Fibroblast of lung (primary cell): ENCODE data around the gene TFF1. TPM values are rescaled to one million over a fixed set of nuclear protein-coding genes. Genes with fewer than 3 reads are reported as not detected.

ENCODE experiments used
- DNase-seq, 2 donors: peaks; one replicate each; pipeline versions ENCODE4 v3.0.0 to v3.0.0-alpha.2; 2010; ENCODE audit warnings: low read depth in 2 of 2
- H2AFZ ChIP-seq: 2 replicates; pipeline ENCODE4 v1.5.1; 2012; ENCODE audit warnings: low read length, control low read depth, inconsistent platforms
- H3K27ac ChIP-seq: 2 replicates; pipeline ENCODE4 v1.5.1; 2011; ENCODE audit warnings: low read length, control low read depth; ENCODE audit not compliant: insufficient read depth
- H3K27me3 ChIP-seq: 2 replicates; pipeline ENCODE4 v1.5.1; 2011; ENCODE audit warnings: mild to moderate bottlenecking, low read length; ENCODE audit not compliant: control insufficient read depth, insufficient read depth
- H3K36me3 ChIP-seq: 2 replicates; pipeline ENCODE4 v1.5.1; 2011; ENCODE audit warnings: low read length; ENCODE audit not compliant: control insufficient read depth, insufficient read depth
- H3K4me1 ChIP-seq: 2 replicates; pipeline ENCODE4 v1.5.1; 2011; ENCODE audit warnings: low read length; ENCODE audit not compliant: control insufficient read depth, insufficient read depth; ENCODE audit errors: extremely low read depth
- H3K4me2 ChIP-seq: 2 replicates; pipeline ENCODE4 v1.5.1; 2011; ENCODE audit warnings: low read length, control low read depth; ENCODE audit not compliant: insufficient read depth; ENCODE audit errors: extremely low read depth
- H3K4me3 ChIP-seq, 4 experiments: fragments of 200-600 bp in 1 of 4; sonication (generic) in 1 of 4; replicated peaks in 1 of 4; 2 replicates each; pipeline ENCODE4 v1.5.1; 2011 to 2016; ENCODE audit warnings: low read length in 4 of 4, low read depth in 3 of 4, mild to moderate bottlenecking in 3 of 4, control low read depth in 2 of 4, inconsistent platforms in 1 of 4, mixed read lengths in 1 of 4; ENCODE audit not compliant: insufficient read depth in 1 of 4; ENCODE audit errors: control extremely low read depth in 1 of 4
- H3K79me2 ChIP-seq: 2 replicates; pipeline ENCODE4 v1.5.1; 2012; ENCODE audit warnings: mild to moderate bottlenecking, low read length, inconsistent platforms; ENCODE audit not compliant: control insufficient read depth, insufficient read depth
- H3K9ac ChIP-seq: 2 replicates; pipeline ENCODE4 v1.5.1; 2011; ENCODE audit warnings: mild to moderate bottlenecking, low read length, control low read depth; ENCODE audit not compliant: insufficient read depth
- H3K9me3 ChIP-seq: 2 replicates; pipeline ENCODE4 v1.5.1; 2012; ENCODE audit warnings: low read depth, low read length; ENCODE audit not compliant: control insufficient read depth, insufficient read depth
- H4K20me1 ChIP-seq: 2 replicates; pipeline ENCODE4 v1.5.1; 2011; ENCODE audit warnings: low read length; ENCODE audit not compliant: control insufficient read depth, insufficient read depth; ENCODE audit errors: extremely low read depth
- EZH2 ChIP-seq: IDR thresholded peaks from 2 replicates; pipeline ENCODE4 v1.5.1; 2012; ENCODE audit warnings: low read length, control low read depth, mild to moderate bottlenecking; ENCODE audit errors: missing control alignments
- polyA plus RNA-seq, 2 donors: library from polyadenylated mRNA; depleted of rRNA in 1 of 2; stranded (reverse) in 1 of 2; unstranded in 1 of 2; fragments of >200 nt; gene quantifications; 2 replicates each; pipeline ENCODE4 v1.2.1, GENCODE V29; 2011 to 2012; ENCODE audit warnings: missing spikeins in 1 of 2
- total RNA-seq: library from RNA; depleted of rRNA; stranded (reverse); fragments of >200 nt; gene quantifications from 2 replicates; pipeline ENCODE4 v1.2.1, GENCODE V29; 2014
- TF ChIP-seq, protein P1 (sequence below), 2 donors: IDR thresholded peaks in 1 of 2; conservative IDR thresholded peaks in 1 of 2; 1 replicate in 1 of 2; 2 replicates in 1 of 2; pipeline ENCODE4 v1.5.1; 2011 to 2012; ENCODE audit warnings: low read length in 2 of 2, control low read depth in 1 of 2, inconsistent platforms in 1 of 2, low read depth in 1 of 2, mild to moderate bottlenecking in 1 of 2

The TFF1 gene
- total and polyA plus RNA-seq, 2 donors (not counting 1 experiment from before 2014, with no cell fraction given): not detected

DNA sequence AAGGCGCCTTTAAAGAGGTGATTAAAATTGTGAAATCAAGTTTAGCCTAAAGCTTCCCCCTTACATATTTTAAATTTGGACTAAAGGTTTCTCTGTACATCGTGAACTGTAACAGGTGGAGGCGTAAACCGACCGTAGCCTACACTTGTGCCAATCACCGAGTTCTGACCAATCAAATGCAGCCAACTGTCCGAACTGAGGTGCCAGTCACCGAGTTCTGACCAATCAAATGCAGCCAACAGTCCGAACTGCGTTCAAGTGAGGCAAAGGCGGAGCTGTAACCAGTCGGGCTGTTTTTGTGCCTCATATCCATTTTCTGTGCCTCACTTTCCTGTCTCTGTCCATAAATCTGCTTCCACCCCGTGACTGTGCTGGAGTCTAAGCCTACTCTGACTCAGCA lies 7.4 kb downstream of the TFF1 start:
- no peak overlapping the region for H3K9ac ChIP-seq
- no peaks in the 10 kb centered on the region for H4K20me1 ChIP-seq
- H3K9me3 ChIP-seq: no peaks in the 10 kb centered on the region
- no peak overlapping the region for H2AFZ ChIP-seq
- no peak overlapping the region for H3K4me3 ChIP-seq
- H3K4me1 ChIP-seq: no peaks in the 10 kb centered on the region
- no peaks in the 10 kb centered on the region for H3K79me2 ChIP-seq
- no peaks in the 10 kb centered on the region for H3K27me3 ChIP-seq
- H3K27ac ChIP-seq: no peak overlapping the region
- no peaks in the 10 kb centered on the region for H3K36me3 ChIP-seq
- TF ChIP-seq, protein P1, sequence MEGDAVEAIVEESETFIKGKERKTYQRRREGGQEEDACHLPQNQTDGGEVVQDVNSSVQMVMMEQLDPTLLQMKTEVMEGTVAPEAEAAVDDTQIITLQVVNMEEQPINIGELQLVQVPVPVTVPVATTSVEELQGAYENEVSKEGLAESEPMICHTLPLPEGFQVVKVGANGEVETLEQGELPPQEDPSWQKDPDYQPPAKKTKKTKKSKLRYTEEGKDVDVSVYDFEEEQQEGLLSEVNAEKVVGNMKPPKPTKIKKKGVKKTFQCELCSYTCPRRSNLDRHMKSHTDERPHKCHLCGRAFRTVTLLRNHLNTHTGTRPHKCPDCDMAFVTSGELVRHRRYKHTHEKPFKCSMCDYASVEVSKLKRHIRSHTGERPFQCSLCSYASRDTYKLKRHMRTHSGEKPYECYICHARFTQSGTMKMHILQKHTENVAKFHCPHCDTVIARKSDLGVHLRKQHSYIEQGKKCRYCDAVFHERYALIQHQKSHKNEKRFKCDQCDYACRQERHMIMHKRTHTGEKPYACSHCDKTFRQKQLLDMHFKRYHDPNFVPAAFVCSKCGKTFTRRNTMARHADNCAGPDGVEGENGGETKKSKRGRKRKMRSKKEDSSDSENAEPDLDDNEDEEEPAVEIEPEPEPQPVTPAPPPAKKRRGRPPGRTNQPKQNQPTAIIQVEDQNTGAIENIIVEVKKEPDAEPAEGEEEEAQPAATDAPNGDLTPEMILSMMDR (conservative IDR thresholded peaks at IDR 0.05 in 1 of 2, IDR thresholded peaks at IDR 0.05 in 1 of 2; ENCODE audit: low read depth in 1 of 2, low read length in 2 of 2): no peak
- TF ChIP-seq EZH2: no peak
- no peak for DNase-seq
- H3K4me2 ChIP-seq: no peak overlapping the region

DNA sequence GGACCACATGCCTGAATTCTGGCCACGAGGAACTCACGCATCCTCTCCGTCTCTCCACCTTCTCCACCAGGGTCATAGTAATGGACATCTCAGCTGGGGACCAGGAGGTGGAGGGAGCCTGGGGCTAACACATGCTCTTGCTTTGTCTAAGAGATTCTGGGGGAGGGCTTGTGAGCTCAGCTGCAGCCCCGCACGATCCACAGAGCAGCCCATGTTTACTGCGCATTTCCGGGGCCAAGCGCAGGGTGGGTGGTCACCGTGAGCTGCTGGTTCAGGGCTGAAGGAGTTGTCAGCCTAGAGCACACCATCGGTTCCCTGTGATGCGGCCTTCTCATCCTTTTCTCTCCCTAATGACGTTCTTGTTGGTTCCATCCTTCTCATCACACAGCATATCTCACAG lies 8.1 kb downstream of the TFF1 start:
- Histone ChIP-seq H3K4me1 (no peaks in the 10 kb centered on the region), H3K4me2 (no peak overlapping the region), H3K36me3 (no peaks in the 10 kb centered on the region), H3K27me3 (no peaks in the 10 kb centered on the region), H3K9ac (no peak overlapping the region), H3K4me3 (no peak overlapping the region), H3K79me2 (no peaks in the 10 kb centered on the region), H3K9me3 (no peaks in the 10 kb centered on the region), H4K20me1 (no peaks in the 10 kb centered on the region), H3K27ac (no peak overlapping the region), H2AFZ (no peak overlapping the region)
- no peak for DNase-seq
- no peak for TF ChIP-seq EZH2
- TF ChIP-seq, protein P1 (conservative IDR thresholded peaks at IDR 0.05 in 1 of 2, IDR thresholded peaks at IDR 0.05 in 1 of 2; ENCODE audit: low read depth in 1 of 2, low read length in 2 of 2): no peak

DNA sequence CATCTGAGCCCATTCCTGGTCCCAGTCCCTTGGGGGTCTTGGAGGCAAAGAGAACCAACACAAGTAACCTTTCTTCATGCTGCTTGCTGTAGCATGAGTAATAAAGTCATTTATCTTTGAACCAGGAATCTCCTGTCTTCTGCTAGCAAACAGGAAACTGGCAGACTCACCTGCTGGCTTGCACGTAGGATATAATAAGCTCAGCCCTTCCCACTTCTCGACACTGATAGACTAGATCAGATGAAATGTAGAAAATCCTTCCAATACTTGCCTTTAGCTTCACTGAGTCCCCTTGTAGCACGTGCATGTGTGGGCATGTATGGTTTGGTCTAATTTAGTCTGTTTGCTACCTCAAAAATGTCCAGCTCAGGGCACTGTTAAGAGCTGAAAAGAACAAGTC lies 9.0 kb downstream of the TFF1 start:
- Histone ChIP-seq H3K9me3 (no peaks in the 10 kb centered on the region), H3K9ac (no peak overlapping the region), H3K4me2 (no peak overlapping the region), H3K27ac (no peak overlapping the region), H3K4me1 (no peaks in the 10 kb centered on the region), H4K20me1 (no peaks in the 10 kb centered on the region), H3K27me3 (no peaks in the 10 kb centered on the region), H3K79me2 (no peaks in the 10 kb centered on the region), H3K4me3 (no peak overlapping the region), H3K36me3 (no peaks in the 10 kb centered on the region), H2AFZ (no peak overlapping the region)
- DNase-seq: no peak
- TF ChIP-seq, protein P1 (conservative IDR thresholded peaks at IDR 0.05 in 1 of 2, IDR thresholded peaks at IDR 0.05 in 1 of 2; ENCODE audit: low read depth in 1 of 2, low read length in 2 of 2): no peak
- TF ChIP-seq EZH2: no peak
